Ureter (tissue), 1 donor: ENCODE data around the gene CRYBB1. TPM values are rescaled to one million over a fixed set of nuclear protein-coding genes. Genes with fewer than 3 reads are reported as not detected.

Source experiments
- DNase-seq: peaks from one replicate; pipeline ENCODE4 v3.0.0-alpha.2; 2020; ENCODE audit warnings: low spot score
- total RNA-seq: library from RNA; stranded (reverse); gene quantifications from one replicate; pipeline ENCODE4 v1.2.4, GENCODE V29; 2023
- donor health status: DM: yes; HTN: yes; CAD: no.

CRYBB1 gene
- total RNA-seq, 1 donor from 2014 or later: not detected

DNA sequence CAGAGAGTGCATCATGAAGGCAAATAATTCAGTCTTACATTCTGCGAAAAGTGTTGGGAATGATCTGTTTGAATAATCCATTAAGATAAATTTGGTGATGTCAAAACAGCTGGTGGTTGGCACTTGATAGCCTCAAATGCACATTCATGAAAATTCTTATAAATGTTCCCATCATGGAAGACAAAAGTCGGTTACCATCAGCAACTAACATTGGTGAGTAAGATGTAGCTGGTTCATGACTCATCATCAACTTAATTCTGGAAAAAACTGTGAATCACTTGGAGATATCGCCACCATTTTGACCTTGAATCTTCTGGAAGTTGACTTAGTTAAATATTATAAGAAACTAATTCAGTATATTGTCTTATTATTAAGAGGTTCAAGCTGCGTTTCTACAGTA is 11.2 kb downstream of the CRYBB1 start:
- no peak for DNase-seq

DNA sequence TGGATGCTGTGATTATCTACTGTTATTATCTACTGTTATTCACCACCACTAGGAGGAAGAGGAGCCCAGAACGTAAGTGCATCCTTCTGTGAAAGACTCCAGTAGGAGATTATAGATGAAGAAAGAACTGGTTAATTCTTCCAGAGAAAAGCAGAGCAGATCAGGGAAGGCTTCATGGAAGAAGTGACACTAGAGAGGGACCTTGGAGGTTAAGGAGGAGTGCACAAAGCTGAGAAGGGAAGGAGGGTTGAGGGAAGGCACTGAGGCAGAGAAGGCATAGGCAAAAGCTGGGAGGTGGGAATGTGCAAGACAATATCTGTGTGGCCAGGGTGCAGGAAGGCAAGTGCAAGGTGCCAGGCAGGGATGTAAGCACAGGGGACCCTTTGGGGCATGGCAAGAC is 13.5 kb downstream of the CRYBB1 start:
- no peak for DNase-seq

DNA sequence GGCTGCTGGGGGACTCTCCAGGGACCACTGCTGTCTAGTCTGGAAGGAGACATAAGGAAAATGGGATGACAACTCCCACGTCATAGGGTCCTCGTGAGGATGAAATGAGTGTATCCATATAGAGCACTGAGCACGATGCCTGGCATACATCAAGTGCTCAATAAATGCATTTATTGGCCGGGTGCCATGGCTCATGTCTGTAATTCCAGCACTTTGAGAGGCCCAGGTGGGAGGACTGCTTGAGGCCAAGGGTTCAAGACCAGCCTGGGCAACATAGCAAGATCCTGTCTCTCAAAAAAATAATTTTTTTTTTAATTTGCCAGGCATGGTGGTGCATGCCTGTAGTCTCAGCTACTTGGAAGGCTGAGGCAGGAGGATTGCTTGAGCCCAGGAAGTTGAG is 15.7 kb downstream of the CRYBB1 start:
- no peak for DNase-seq

DNA sequence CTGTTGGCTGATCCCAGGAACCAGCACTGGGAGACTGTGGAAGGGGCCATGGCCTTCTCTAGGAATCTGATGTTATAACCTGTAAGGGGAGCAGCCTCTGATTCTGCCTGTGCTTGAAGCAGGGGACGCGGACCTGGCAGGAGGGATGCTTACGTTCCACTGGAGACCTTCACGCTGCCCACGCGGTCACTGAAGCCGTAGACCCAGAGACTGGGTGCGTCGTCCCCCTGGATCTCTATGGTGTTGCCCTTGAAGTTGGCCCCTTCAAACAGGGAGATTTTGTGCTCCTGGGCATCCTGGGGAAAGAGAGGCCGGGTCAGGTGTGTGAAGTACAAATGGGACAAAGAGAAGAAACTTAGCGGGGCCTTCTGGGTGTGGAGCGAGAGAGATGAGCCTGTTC is 16.1 kb downstream of the CRYBB1 start:
- no peak for DNase-seq

DNA sequence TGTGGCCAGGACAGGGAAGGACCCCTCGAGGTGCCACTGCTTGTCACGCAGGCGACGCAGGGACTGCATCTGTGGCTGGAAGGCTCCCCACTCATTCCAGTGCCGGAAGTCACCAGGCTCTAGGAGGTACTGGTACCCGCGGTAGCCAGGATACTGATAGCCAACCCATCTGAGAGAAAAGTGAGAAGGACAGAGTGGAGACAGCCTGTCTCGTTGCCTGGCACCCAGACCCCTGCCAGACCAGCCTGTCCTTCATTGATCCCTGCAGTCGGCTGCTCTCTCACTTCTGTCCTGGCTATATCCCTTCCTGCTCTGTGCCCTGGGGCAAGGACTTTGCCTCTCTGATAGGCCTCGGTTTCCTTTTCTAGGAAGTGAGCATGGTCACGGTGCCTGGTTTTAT is 18.3 kb downstream of the CRYBB1 start:
- DNase-seq: no peak

DNA sequence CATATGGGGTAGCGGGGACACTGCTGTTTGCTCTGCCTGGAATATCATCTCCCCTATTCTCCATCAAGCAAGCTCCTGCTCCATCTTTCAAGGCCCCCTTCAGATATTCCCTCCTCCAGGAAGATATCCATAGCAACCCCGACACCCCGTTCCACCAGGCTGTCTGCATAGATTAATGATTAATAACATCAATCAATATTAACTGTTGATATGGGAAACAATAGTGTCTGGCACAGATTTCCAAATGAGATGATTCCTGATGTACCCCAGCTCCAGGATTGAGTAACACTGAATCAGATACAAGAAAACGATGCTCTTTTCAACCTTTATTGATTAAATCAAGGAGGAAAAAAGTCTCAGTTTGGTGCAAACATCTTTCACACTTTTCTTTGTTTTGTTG is 20.3 kb downstream of the CRYBB1 start:
- DNase-seq: no peak

DNA sequence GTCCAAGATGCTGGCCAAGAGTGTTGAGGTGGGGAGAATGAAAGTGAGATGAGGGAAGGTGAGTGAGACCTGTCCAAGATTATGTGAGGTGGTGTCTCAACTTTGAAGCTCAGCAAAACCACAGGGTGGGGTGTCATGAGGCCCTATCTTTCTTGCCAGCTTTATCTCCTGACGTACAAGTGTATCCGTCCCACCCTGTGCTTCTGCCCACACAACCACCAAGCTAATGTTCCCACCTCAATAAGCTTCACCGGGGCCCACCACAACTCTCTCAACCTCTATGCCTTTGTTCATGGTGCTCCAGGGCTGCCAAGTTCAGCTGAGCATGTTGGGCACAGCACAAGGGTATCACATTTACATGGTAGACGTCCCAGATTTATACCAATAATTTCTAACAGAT is 20.8 kb downstream of the CRYBB1 start:
- no peak for DNase-seq

DNA sequence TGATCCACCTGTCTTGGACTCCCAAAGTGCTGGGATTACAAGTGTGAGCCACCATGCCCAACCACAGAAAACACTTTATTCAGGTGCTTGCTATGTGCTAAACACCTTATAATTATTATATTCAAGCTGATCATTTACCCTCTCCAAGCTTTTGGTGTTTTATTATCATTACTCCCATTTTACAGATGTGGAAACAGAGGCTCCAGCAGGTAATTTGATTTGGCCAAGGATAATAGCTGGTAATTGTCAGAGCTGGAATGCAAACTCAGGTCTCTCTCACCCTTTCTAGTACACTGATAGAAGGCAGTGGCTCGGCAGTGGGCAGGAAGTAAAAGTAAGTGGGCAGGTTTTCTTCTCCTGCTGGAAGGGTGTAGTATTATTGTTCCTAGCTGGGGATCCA is 24.1 kb downstream of the CRYBB1 start:
- DNase-seq: no peak

DNA sequence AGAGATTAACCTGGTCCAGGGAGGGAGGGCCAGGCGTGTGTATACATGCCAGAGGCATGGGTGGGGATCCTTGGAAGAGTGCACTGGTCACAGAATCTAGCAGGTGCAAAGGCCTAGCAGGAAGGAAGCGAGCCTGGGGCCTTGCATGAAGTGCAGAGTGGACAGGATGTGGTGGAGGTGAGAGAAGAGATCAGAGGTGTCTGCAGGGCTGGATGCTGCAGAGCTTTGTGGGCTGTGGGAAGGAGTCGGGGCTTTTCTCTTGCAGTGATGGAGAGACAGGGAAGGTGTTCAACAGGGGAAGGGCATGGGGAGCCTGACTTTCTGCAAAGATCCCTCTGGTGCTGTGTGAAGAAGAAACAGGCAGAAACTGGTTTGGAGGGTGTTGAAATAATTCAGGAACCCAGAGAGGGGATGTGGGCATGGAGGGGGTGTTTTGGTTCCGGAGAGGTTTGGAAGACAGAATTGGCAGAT is 25.4 kb downstream of the CRYBB1 start:
- peak; percentile 66 for DNase-seq

DNA sequence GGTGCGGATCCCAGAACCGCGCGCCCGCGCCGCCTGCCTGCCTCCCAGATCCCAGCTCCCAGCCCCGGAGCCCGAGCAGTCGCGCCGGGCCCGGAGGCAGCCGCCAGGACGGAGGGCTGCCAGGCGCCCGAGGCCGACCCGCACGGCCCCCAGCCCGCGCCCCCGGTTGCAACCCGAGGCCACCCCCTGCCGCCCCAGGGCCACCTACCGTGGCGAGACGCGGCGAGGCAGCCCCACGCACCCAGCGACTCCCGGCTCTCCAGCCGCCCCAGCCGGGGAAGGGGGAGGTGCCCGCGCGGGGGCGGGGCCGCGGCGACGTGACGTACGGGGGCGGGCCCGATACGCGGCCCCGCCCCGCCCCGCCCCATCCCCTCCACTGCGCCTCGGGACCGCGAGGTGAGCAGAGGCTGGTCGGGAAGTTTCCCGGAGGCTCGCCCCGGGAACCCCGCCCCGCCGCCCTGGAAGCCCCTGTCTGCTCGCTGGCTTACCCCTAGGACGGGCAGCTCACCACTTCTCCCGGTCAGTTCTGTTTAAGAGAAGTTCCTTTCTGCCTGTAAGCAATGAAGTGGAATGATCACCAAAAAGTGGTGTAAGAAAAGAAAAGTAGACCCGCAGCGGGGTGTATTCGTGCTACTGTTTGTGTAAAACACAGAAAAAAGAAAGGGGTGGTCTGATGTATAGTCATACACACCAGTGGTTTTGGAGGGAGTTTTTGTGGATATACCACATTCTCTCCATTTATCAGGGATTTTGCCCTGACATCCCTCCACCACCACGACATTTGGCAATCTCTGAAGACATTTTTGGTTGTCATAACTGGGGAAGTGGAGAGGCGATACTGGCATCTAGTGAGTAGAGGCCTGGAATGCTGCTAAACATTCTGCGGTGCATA is 27.7 kb downstream of the CRYBB1 start, which contains the start of gene TPST2:
TSS of gene TPST2 (minus strand) at position 288 of the 892 bp plus-strand sequence. CDS start 48,502 bp downstream, outside the sequence.
- DNase-seq: peak; percentile 80

DNA sequence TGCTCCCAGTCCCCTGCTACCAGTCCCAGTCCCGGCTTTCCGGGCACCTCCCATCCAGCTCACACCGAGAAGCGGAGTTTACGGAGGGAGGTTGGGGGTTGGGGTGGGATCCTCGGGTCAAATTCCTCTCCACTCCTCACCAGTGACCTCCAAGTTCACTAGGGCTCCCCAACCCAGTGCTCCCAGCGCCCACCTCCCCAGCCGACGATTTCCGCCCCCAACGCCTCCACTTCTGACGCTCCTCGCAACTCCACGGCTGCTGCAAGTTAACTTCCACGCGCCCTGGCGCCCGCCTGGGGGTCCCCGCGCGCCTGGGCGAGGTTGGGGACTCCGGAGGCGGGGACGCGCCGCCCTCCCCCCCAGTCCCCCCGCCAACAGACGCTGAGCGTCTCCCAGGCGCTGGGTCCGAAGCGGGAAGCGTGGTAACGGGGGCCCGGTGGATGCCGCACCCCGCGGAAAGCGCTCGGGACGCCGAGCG is 28.4 kb downstream of the CRYBB1 start:
- DNase-seq: peak; percentile 63

DNA sequence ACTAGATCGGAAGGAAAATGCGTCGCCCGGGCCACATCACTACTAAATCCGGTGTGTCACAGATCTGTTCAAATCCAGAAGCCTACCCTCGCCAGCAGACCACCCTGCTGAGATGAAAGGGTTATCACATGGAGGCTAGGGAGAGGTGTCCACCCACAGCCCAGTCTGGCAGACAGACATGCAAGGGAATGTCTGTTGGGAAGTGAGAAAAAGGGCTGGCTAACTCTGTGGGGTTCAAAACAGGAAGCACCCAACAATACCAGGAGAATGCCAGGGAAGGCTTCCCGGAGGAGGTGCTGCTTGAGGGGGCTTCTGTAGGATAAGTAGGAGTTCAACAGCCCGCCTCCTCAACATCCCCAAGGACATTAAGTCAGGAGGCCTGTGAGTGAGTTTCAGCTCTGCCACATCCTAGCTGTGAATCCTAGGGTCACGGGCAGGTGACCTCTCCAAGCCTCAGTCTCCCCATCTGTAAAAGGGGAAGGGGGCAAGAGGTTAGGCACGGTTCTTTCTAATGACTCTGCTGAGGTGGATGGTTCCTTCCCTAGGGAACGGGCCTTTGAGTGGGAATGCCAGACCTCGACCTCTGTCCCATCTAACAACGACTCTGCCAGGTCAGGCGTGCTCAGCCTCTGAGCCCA is 29.0 kb downstream of the CRYBB1 start:
- DNase-seq: no peak

DNA sequence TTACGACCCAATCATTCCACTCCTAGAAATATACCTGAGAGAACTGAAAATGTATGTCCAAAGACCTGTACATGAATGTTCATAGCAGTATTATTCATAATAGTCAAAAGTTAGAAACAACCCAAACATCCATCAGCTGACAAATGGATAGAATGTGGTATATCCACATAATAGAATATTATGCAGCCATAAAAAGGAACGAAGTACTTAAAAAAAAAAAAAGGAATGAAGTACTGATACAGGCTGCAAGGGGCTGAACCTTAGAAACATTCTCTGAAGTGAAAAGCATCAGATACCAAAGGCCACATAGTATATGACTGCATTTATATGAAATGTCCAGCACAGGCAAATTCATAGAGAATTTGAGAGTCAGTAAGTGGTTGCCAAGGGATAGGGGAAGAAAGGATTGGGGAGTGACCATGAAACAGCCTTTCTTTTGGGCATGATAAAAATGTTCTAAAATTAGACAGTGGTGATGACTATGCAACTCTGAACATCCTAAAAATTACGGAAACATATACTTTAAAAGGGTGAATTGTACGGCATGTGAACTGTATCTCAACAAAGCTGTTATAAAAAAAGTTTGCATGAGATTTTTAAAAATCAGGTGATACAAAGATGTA is 29.7 kb downstream of the CRYBB1 start:
- DNase-seq: no peak

DNA sequence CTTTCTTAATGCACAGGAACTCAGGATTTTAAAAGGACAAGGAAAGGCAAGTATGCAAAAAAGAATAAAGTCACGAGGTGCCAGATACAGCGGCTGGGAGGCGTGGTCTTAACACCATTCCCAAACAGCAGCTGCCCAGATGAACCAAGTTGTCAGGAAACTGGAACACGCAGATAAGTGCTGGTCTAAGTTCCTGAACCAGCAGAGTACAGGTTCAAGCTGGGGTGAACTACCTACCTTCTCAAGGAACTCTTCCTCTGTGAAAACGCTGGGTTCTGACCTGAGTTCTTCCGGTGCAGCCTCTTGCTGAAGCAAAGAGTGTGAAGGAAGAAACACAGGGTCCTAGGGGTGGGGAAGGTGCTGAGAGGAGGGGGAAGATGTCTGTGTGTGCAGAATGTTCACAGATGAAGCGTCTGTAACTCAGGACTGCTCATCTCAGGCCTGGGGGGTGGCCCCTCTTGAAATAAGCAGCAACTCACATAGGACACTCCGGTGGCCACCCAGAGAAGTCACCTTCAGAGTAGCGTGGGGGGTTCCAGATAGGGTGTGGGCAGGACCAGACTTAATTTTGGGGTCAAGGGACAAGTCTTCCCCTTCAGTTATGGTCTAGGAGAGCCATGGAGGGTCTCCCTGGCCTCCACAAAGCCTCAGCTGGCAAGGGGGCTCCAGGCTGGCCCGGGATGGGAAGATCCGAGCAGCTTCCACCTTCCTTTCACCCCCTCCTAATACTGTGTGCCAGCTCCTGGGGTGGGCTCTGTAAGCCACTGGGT is 31.1 kb downstream of the CRYBB1 start:
- no peak for DNase-seq

DNA sequence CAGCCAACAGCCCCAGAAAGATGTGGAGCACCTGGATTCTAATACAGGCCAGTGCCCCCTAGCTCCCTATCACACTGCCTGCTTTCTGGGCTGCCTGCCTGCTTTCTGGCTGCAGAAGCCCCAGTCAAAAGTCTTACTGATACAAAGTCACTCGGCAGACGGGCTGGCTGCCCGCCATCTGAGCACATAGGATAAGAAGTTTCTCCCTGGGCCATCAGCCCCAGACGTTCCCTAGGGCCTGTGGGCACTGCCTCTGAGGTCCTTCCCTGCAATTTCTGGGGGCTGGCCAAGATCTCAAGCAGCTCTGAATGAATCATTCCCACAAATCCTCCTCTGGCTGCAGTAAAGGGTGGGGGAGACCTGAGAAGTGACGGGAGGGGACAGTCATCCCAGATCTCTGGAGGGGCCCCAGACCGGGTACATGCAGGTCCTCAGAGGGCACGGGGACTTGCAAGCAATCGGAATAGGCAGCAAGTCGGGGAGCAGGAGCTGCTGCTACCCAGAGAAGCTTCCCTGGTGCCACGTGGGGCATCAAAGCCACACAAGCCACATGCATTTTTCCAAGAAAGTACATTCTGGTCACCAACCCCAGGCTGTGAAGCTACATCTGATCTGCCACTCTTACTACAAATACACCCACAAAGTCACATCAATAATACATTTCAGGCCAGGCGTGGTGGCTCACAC is 32.6 kb downstream of the CRYBB1 start:
- DNase-seq: no peak

DNA sequence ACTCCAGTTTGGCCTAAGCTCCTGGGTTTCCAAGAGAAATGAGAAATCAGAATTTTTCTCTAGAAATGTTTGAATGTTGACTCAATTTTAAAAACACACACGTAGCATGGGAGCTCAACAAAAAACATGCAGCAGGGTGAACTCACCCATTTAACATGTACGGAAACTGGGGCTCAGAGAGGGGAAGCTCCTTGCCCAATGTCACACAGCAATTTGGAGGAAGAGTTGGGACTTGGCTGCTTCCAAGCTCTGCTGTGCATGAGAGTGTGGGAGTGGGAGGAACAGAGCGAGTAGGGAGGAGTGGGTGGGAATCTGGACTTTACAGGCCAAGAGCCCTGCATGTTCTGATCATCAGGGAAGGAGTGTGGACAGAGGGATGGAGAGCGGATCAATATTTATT is 33.8 kb downstream of the CRYBB1 start:
- DNase-seq: no peak

DNA sequence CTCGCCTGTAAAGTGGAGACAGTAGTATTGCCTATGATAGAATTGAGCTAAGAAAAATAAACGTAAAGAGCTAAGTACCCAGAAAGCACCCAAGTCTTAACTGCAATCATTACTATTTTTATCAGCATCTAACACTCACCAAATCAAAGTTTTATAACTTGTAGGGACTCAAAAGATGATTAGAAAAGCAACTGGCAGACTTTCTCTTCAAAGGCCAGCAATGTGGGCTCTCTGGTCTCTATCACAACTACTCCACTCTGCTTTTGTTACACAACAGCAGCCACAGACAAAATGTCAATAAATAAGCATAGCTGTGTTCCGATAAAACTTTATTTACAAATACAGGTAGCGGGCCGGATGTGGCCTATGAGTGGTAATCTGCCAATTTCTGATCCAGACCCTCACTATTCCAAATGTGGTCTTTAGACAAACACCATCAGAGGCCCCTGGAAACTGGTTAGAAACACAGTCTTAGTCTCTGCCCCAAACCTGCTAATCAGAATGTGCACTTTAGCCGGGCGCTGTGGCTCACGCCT is 36.1 kb downstream of the CRYBB1 start:
- no peak for DNase-seq

DNA sequence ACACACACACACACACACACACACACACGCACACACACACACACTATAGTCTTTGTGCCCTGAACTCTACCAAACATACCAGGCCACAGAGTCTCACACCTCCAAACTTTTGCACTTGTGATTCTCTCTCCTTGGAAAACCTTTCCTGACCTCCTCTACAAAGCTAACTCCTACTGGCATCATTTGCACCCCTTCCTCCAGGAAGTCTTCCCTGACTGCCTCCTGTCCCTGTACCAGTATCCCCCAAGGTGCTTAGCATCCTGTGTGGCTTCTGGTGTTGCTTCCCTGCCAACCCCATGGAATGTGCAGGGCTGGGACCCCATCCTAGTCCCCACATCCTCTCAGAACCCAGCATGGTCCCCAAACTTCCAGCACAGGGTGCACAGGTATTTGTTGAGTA is 36.8 kb downstream of the CRYBB1 start:
- DNase-seq: no peak

DNA sequence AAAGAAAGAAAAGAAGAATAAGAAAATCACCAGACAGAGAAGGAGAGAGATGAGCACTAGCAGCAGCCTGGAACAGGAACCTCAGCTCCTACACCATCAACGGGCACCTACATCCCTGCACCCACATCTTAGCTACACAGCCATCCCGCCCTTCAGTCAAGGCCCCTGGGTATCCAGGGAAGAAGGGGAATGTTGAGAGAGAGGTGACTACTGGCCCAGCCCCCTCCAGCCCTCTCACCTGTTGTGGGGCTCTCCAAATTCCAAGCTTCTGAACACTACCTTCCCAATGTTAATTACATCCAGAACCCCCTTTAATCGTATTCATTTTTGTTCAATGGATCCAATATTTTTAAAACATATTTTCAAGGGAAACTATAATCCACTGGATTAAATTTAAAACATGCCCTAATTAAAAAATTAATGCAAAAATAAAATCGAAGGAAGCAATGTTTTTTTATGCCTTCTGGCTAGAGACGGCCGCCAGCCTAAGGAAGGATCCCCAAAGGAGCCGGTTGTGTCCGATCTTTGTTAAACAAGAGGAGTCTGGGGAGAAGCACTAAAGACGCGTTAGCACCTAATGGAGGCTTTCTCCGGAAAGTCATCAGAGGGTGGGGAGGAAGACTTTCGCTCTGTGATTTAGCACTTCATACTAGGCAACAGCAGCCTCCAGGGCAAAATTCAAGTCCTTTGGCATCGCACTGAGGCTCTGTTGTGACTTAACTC is 37.4 kb downstream of the CRYBB1 start:
- no peak for DNase-seq

DNA sequence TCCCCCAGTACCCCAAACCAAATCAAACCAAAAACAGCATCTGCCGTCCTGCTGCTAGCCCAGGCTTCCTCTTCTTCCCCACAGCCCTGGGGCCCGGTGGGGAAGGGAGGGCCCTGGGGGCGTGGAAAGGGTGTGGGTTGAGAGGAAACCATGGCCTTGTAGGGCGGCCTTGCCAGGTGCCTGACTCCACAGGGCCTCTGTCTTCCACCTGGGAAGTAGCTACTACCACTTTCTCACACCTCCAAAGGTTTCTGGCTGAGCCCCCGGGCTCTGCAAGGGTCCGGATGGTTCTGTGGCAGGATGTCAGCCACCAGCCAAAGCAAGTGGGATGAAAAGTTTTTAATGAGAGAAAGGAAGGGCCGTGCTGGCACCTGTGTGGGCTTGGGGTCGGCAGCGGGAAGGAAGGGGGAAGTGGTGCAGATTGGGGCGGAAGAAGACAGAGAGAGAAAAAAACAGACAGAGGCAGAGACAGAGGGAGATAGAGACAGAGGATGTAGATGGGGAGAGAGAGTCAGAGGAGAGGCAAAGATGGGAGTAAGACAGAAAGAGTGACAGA is 38.4 kb downstream of the CRYBB1 start:
- no peak for DNase-seq
